Activated B cell treated with CpG ODN at 0.5 μM for 24 hours (primary cell): ENCODE data around the gene GRM2. TPM values are rescaled to one million over a fixed set of nuclear protein-coding genes. Genes with fewer than 3 reads are reported as not detected.

ENCODE experiments used
- ATAC-seq: fragments of 200-7000 bp; cut with Tn5 transposase; one replicate; pipeline ENCODE4 v1.10.0; 2021; ENCODE audit warnings: low read depth, mild to moderate bottlenecking, moderate library complexity
- CTCF ChIA-PET: fragments of 350-600 bp; sonication (Branson Sonifier 250); formaldehyde crosslinking; loops from one replicate; lab custom pipeline; 2021; ENCODE audit warnings: antibody characterized with exemption; lab: Charles Lee
- POLR2A ChIA-PET: fragments of 350-600 bp; sonication (Branson Sonifier 250); formaldehyde crosslinking; loops from one replicate; lab custom pipeline; 2021; ENCODE audit warnings: antibody characterized with exemption; lab: Charles Lee
- DNase-seq: peaks from one replicate; pipeline ENCODE4 v3.0.0; 2022
- H3K27ac Mint-ChIP-seq: one replicate; pipeline ENCODE4 v1.8.0; 2020; ENCODE audit warnings: mixed read lengths
- H3K27me3 Mint-ChIP-seq: one replicate; pipeline ENCODE4 v1.8.0; 2021; ENCODE audit warnings: mixed read lengths
- H3K36me3 Mint-ChIP-seq: one replicate; pipeline ENCODE4 v1.8.0; 2021; ENCODE audit warnings: low read depth, mixed read lengths
- H3K4me1 Mint-ChIP-seq: one replicate; pipeline ENCODE4 v1.8.0; 2021; ENCODE audit warnings: mixed read lengths
- H3K4me3 Mint-ChIP-seq: one replicate; pipeline ENCODE4 v1.8.0; 2020; ENCODE audit warnings: mild to moderate bottlenecking, mixed read lengths
- H3K9me3 Mint-ChIP-seq: one replicate; pipeline ENCODE4 v1.8.0; 2020; ENCODE audit warnings: mixed read lengths
- CTCF ChIP-seq: fragments of 200-600 bp; IDR thresholded peaks from one replicate; pipeline ENCODE4 v1.8.0; 2022; ENCODE audit warnings: antibody characterized with exemption, mild to moderate bottlenecking
- intact Hi-C: fragments of 100-400 bp; cut with micrococcal nuclease; formaldehyde crosslinking; loops from one replicate; pipeline ENCODE4 v1.15.1; 2024
- total RNA-seq: library from RNA; stranded (reverse); gene quantifications from 2 replicates; pipeline ENCODE4 v1.2.3, GENCODE V29; 2022

GRM2 gene
- total RNA-seq, 1 donor from 2014 or later = 0.58 TPM

GRCh38 chr3:51669241-51670052 is 37.4 kb upstream of the GRM2 start:
- Mint-ChIP-seq H3K36me3 (peaks cover 4% of the 10 kb centered on the region), H3K27ac (peak overlapping the region; percentile 79), H3K27me3 (no peaks in the 10 kb centered on the region), H3K4me1 (peaks cover 41% of the 10 kb centered on the region), H3K4me3 (peak overlapping the region; percentile 89), H3K9me3 (no peaks in the 10 kb centered on the region)
- no peak for TF ChIP-seq CTCF
- POLR2A ChIA-PET = interaction anchor here (0.8 to 7.7 kb wide), 5 partner anchors 12 to 168 kb away, joined by 3 to 94 read pairs (median 5); partner anchors contain the start of gene DCAF1
- intact Hi-C loops = loop anchor here (1.0 to 5.0 kb wide), 4 partner anchors 167 to 1947 kb away; partner anchors contain the start of genes C3orf18, GMPPB, HEMK1 and UQCC5
- ATAC-seq (no peak), DNase-seq (peak; percentile 70)
- CTCF ChIA-PET = interaction anchor here (0.7 to 6.7 kb wide), 10 partner anchors 12 to 279 kb away, joined by 3 to 89 read pairs (median 4); partner anchors contain the start of gene DCAF1

GRCh38 chr3:51670053-51670822 is 36.6 kb upstream of the GRM2 start:
- Mint-ChIP-seq H3K4me1 (peaks cover 49% of the 10 kb centered on the region), H3K36me3 (peaks cover 10% of the 10 kb centered on the region), H3K27me3 (no peaks in the 10 kb centered on the region), H3K4me3 (peak overlapping the region; percentile 89), H3K27ac (peak overlapping the region; percentile 66), H3K9me3 (no peaks in the 10 kb centered on the region)
- ChIA-PET CTCF (interaction anchor here (0.6 to 6.7 kb wide), 8 partner anchors 11 to 376 kb away, joined by 3 to 89 read pairs (median 4); partner anchors contain the start of gene DCAF1), POLR2A (interaction anchor here (0.8 to 7.7 kb wide), 5 partner anchors 11 to 169 kb away, joined by 3 to 94 read pairs (median 5); partner anchors contain the start of gene DCAF1)
- DNase-seq (no peak), ATAC-seq (no peak)
- intact Hi-C loops = loop anchor here (5.0 kb wide), 3 partner anchors 867 to 1948 kb away; partner anchors contain the start of genes C3orf18, GMPPB, HEMK1 and UQCC5
- TF ChIP-seq CTCF = no peak

GRCh38 chr3:51670823-51671733 is 35.8 kb upstream of the GRM2 start, which contains the start of gene TEX264:
TSS of gene TEX264 (plus strand) at chr3:51671252. CDS start at chr3:51674305, 3,053 bp downstream.
- Mint-ChIP-seq H3K27ac (peak within 1 kb of the TSS; percentile 89), H3K36me3 (peaks cover 18% of the 10 kb centered on the region), H3K4me3 (peak within 1 kb of the TSS; percentile 89), H3K27me3 (no peaks in the 10 kb centered on the region), H3K4me1 (peaks cover 55% of the 10 kb centered on the region), H3K9me3 (no peaks in the 10 kb centered on the region)
- intact Hi-C loops = loop anchor here (1.0 to 5.0 kb wide), 8 partner anchors 11 to 1949 kb away; partner anchors contain the start of genes C3orf18, GMPPB, HEMK1 and PARP3
- no peak for TF ChIP-seq CTCF
- CTCF ChIA-PET = interaction anchor here (1.3 to 6.7 kb wide), 6 partner anchors 10 to 281 kb away, joined by 3 to 89 read pairs (median 12); partner anchors contain the start of gene DCAF1
- POLR2A ChIA-PET = interaction anchor here (0.6 to 7.7 kb wide), 9 partner anchors 11 to 1700 kb away, joined by 3 to 94 read pairs (median 10); partner anchors contain the start of genes ABHD14A, DCAF1, MANF and RAD54L2
- DNase-seq (peak; percentile 95), ATAC-seq (peak; percentile 85)

- ChIA-PET CTCF (interaction anchor here (1.2 to 6.7 kb wide), 5 partner anchors 9 to 282 kb away, joined by 3 to 78 read pairs (median 7); partner anchors contain the start of gene DCAF1), POLR2A (interaction anchor here (0.6 to 7.7 kb wide), 12 partner anchors 10 to 1701 kb away, joined by 3 to 94 read pairs (median 6); partner anchors contain the start of genes ABHD14A, DCAF1, MANF and RAD54L2)
- peak; percentile 57 for DNase-seq
- H3K36me3 Mint-ChIP-seq = peaks cover 23% of the 10 kb centered on the region
- TF ChIP-seq CTCF = no peak
- H3K27me3 Mint-ChIP-seq = no peaks in the 10 kb centered on the region
- intact Hi-C loops = loop anchor here (1.0 to 5.0 kb wide), 8 partner anchors 10 to 1950 kb away; partner anchors contain the start of genes C3orf18, GMPPB, HEMK1 and PARP3
- H3K27ac Mint-ChIP-seq = peak overlapping the region; percentile 89
- H3K4me3 Mint-ChIP-seq = peak overlapping the region; percentile 89
- peak; percentile 22 for ATAC-seq
- H3K4me1 Mint-ChIP-seq = peaks cover 59% of the 10 kb centered on the region
- no peaks in the 10 kb centered on the region for H3K9me3 Mint-ChIP-seq
These were observed 35.0 kb upstream of the GRM2 start for GRCh38 chr3:51671734-51672475.
